HepG2 (cell line): ENCODE measurements around the gene ARHGEF1. TPM values are rescaled to one million over a fixed set of nuclear protein-coding genes. Genes with fewer than 3 reads are reported as not detected.

Experiments used
- ATAC-seq: fragments of 200-7000 bp; cut with Tn5 transposase; 3 replicates; pipeline ENCODE4 v1.9.1; 2020; ENCODE audit warnings: mild to moderate bottlenecking, moderate library complexity
- BruUV-seq: library from RNA; stranded (reverse); fragments of 400-500 nt; replicated peaks from 2 replicates; lab custom pipeline; 2021; lab: Mats Ljungman, UMichigan
- CTCF ChIA-PET: fragments of 300-600 bp; formaldehyde crosslinking; extraction: SDS; loops from one replicate; lab custom pipeline; 2021; ENCODE audit warnings: low total read pairs, inconsistent platforms, low intra/inter-chr PET ratio; lab: Yijun Ruan, JAX
- POLR2A ChIA-PET: fragments of 350-600 bp; sonication (Branson Sonifier 250); formaldehyde crosslinking; loops from one replicate; lab custom pipeline; 2020; ENCODE audit warnings: antibody characterized with exemption, inconsistent platforms; lab: Yijun Ruan, JAX
- DNase-seq: peaks from one replicate; pipeline ENCODE4 v3.0.0-alpha.2; 2015; ENCODE audit warnings: low spot score
- FAIRE-seq: peaks from 3 replicates; lab custom pipeline; 2011; peaks lifted over from hg19 to GRCh38; lab: Jason Lieb, UNC
- H2AFZ ChIP-seq: one replicate; pipeline ENCODE4 v1.6.1; 2011; ENCODE audit warnings: low read length, inconsistent platforms
- H3K27ac ChIP-seq: fragments of 300-600 bp; 3 replicates; pipeline ENCODE4 v1.8.0; 2011; ENCODE audit warnings: mixed run types, mild to moderate bottlenecking, mixed read lengths, low read length, inconsistent platforms; ENCODE audit not compliant: insufficient read depth; ENCODE audit errors: extremely low read length
- H3K27me3 ChIP-seq, 2 experiments: fragments of 200-600 bp in 1 of 2; 2 replicates in 1 of 2; 3 replicates in 1 of 2; pipeline versions ENCODE4 v1.6.0 to v1.8.0; 2011; ENCODE audit warnings: low read length in 2 of 2, mild to moderate bottlenecking in 2 of 2, moderate library complexity in 2 of 2, inconsistent platforms in 1 of 2; ENCODE audit not compliant: insufficient read depth in 2 of 2, control insufficient read depth in 1 of 2
- H3K36me3 ChIP-seq, 2 experiments: fragments of 200-600 bp in 1 of 2; replicated peaks in 1 of 2; 2 replicates in 1 of 2; 3 replicates in 1 of 2; pipeline versions ENCODE4 v1.5.1 to v1.8.0; 2011; ENCODE audit warnings: low read length in 2 of 2, inconsistent platforms in 1 of 2; ENCODE audit not compliant: insufficient read depth in 2 of 2, control insufficient read depth in 1 of 2
- H3K4me1 ChIP-seq: 2 replicates; pipeline ENCODE4 v1.5.1; 2012; ENCODE audit warnings: low read length, inconsistent platforms; ENCODE audit not compliant: insufficient read depth
- H3K4me2 ChIP-seq: 2 replicates; pipeline ENCODE4 v1.6.0; 2011; ENCODE audit warnings: low read depth, low read length, inconsistent platforms
- H3K4me3 ChIP-seq, 3 experiments: fragments of 200-600 bp in 1 of 3; sonication (generic), shearing (Covaris generic) in 1 of 3; replicated peaks in 1 of 3; 2 replicates each; pipeline ENCODE4 v1.5.1; 2011 to 2016; ENCODE audit warnings: low read length in 3 of 3, inconsistent platforms in 2 of 3, low read depth in 2 of 3, mild to moderate bottlenecking in 2 of 3, control low read depth in 1 of 3, mixed read lengths in 1 of 3; ENCODE audit not compliant: insufficient read depth in 1 of 3
- H3K79me2 ChIP-seq: one replicate; pipeline ENCODE4 v1.6.1; 2011; ENCODE audit warnings: low read length, inconsistent platforms; ENCODE audit not compliant: insufficient read depth
- H3K9ac ChIP-seq: 2 replicates; pipeline ENCODE4 v1.6.0; 2011; ENCODE audit warnings: mild to moderate bottlenecking, low read depth, low read length, inconsistent platforms; ENCODE audit not compliant: insufficient read depth
- H3K9me3 ChIP-seq: 2 replicates; pipeline ENCODE4 v1.5.1; 2012; ENCODE audit warnings: mild to moderate bottlenecking, low read length
- H4K20me1 ChIP-seq: 2 replicates; pipeline ENCODE4 v1.6.0; 2011; ENCODE audit warnings: inconsistent platforms, mild to moderate bottlenecking, low read length, moderate library complexity; ENCODE audit not compliant: insufficient read depth
- ZNF12 ChIP-seq: sonication (generic); formaldehyde crosslinking; IDR thresholded peaks from 2 replicates; pipeline ENCODE4 v1.5.0; 2020; ENCODE audit warnings: missing genetic modification reagents
- ZNF646 ChIP-seq: sonication (generic); formaldehyde crosslinking; IDR thresholded peaks from 2 replicates; pipeline ENCODE4 v1.9.0; 2021; ENCODE audit warnings: mild to moderate bottlenecking, missing genetic modification reagents
- WGBS: methylation state at CpG from one replicate; pipeline ENCODE4 v1.1.6; 2017; ENCODE audit warnings: low lambda C conversion rate; 5-methylcytosine and 5-hydroxymethylcytosine counted together
- in situ Hi-C: cut with HindIII; loops from 2 replicates; pipeline ENCODE4 v1.10.0; 2017; ENCODE audit warnings: low pct_unique_long_range_greater_than_20kb; ENCODE audit not compliant: extremely low pct_ligation_motif_present
- intact Hi-C: fragments of 100-400 bp; cut with micrococcal nuclease; formaldehyde crosslinking; loops from one replicate; pipeline ENCODE4 v1.10.0; 2022; ENCODE audit not compliant: unreplicated experiment
- polyA plus RNA-seq, 8 experiments: library from polyadenylated mRNA; depleted of rRNA in 3 of 8; stranded (reverse) in 7 of 8; unstranded in 1 of 8; fragments of >200 nt; fragmentation: Illumina TruSeq in 4 of 8; extraction: Trizol in 4 of 8; gene quantifications; 2 replicates each; pipeline versions ENCODE4 v1.2.1 to v1.2.3, GENCODE V29; 2011 to 2016; ENCODE audit warnings: low read depth in 4 of 8, missing spikeins in 1 of 8, mixed read lengths in 1 of 8; ENCODE audit not compliant: insufficient read depth in 1 of 8
- total RNA-seq, 5 experiments: library from RNA; depleted of rRNA; stranded (reverse); fragments of >200 nt; fragmentation: Illumina TruSeq; extraction: Trizol; gene quantifications; 2 replicates each; pipeline ENCODE4 v1.2.3, GENCODE V29; 2016; ENCODE audit warnings: low read depth in 1 of 5

ARHGEF1 gene
- total and polyA plus RNA-seq, 2 of the 13 experiments (the other 11 are each of a cell fraction or from before 2014, with no cell fraction given): 33.7 to 34.7 TPM

DNA sequence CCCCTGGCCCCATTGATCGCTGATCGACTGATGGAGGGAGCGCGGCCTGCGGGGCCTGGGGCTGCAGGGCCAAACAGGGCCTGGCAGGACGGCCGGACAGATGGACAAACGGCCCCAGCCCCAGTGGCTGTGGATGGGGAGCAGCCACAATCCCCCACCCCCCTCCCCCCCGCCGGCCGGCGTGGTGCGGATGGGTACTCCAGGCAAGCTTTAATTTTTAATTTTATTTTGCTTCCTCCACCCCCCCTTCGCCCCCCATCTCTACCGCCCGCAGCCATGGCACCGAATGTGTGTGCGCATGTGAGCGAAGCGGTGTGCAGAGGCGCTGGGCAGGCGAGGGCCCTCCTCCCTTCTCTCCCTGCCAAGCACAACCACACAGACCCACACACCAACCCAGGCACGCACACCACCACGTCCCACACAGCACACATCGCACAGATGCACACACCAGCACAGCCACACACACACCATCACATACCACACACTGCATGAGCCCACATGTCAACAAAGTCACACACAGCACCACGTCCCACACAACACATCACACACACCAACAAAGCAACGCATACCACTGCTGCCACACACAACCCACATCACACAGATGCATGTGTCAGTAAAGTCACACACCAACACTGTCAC, 32.9 kb downstream of the ARHGEF1 start:
- Histone ChIP-seq H2AFZ (no peak overlapping the region), H3K4me3 (no peak overlapping the region), H3K27ac (no peak overlapping the region), H3K4me1 (no peaks in the 10 kb centered on the region), H3K9ac (no peak overlapping the region), H3K36me3 (no peaks in the 10 kb centered on the region), H3K4me2 (no peak overlapping the region), H3K27me3 (peaks cover 10 to 36% of the 10 kb centered on the region in 2 experiments), H3K9me3 (no peaks in the 10 kb centered on the region), H4K20me1 (no peaks in the 10 kb centered on the region), H3K79me2 (no peaks in the 10 kb centered on the region)
- ATAC-seq (no peak), DNase-seq (no peak), FAIRE-seq (no peak)
- in situ Hi-C loops (no loop called here), intact Hi-C loops (no loop called here)
- no peak for TF ChIP-seq ZNF12 (CRISPR knock-in tag)
- peak; percentile 88 for TF ChIP-seq ZNF646 (CRISPR knock-in tag)
- WGBS: 67% methylated on average over 26 of the region's 27 CpGs
- CTCF ChIA-PET: no interaction called here
- BruUV-seq: no TSS peak
- POLR2A ChIA-PET: no interaction called here
